ENCODE data around the gene CSRP2. TPM values are rescaled to one million over a fixed set of nuclear protein-coding genes. Genes with fewer than 3 reads are reported as not detected.

Gene CSRP2
- total RNA-seq, 6 experiments from 2014 or later: 13.4 to 35.1 (median 22.4) TPM

GRCh38 chr12:76921891-76922664 lies 43.3 kb upstream of the CSRP2 start:
- no peak for TF ChIP-seq POLR2A (IDR thresholded peaks at IDR 0.05)
- TF ChIP-seq, protein P1, sequence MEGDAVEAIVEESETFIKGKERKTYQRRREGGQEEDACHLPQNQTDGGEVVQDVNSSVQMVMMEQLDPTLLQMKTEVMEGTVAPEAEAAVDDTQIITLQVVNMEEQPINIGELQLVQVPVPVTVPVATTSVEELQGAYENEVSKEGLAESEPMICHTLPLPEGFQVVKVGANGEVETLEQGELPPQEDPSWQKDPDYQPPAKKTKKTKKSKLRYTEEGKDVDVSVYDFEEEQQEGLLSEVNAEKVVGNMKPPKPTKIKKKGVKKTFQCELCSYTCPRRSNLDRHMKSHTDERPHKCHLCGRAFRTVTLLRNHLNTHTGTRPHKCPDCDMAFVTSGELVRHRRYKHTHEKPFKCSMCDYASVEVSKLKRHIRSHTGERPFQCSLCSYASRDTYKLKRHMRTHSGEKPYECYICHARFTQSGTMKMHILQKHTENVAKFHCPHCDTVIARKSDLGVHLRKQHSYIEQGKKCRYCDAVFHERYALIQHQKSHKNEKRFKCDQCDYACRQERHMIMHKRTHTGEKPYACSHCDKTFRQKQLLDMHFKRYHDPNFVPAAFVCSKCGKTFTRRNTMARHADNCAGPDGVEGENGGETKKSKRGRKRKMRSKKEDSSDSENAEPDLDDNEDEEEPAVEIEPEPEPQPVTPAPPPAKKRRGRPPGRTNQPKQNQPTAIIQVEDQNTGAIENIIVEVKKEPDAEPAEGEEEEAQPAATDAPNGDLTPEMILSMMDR (IDR thresholded peaks at IDR 0.05): no peak
- Histone ChIP-seq H3K36me3 (no peaks in the 10 kb centered on the region), H3K4me1 (peaks cover 0 to 10% (median 0%) of the 10 kb centered on the region in 4 donors), H3K27me3 (no peaks in the 10 kb centered on the region), H3K4me3 (no peak overlapping the region), H3K27ac (no peak overlapping the region), H3K9me3 (no peaks in the 10 kb centered on the region)
- 71% methylated on average over 6 of the region's 6 CpGs for WGBS (ENCODE audit: insufficient coverage, low coverage, low lambda C conversion rate, missing lambda C conversion rate)
- DNase-seq (no peak), ATAC-seq (no peak)
- intact Hi-C loops (cut with DNase I): no loop called here

GRCh38 chr12:76921100-76921471 lies 42.3 kb upstream of the CSRP2 start:
- Histone ChIP-seq H3K4me3 (no peak overlapping the region), H3K27me3 (no peaks in the 10 kb centered on the region), H3K9me3 (no peaks in the 10 kb centered on the region), H3K27ac (no peak overlapping the region), H3K36me3 (no peaks in the 10 kb centered on the region), H3K4me1 (peaks cover 0 to 14% (median 0%) of the 10 kb centered on the region in 4 donors)
- intact Hi-C loops (cut with DNase I): no loop called here
- no peak for DNase-seq
- no peak for TF ChIP-seq POLR2A (IDR thresholded peaks at IDR 0.05)
- TF ChIP-seq, protein P1 (IDR thresholded peaks at IDR 0.05): no peak
- ATAC-seq: no peak
- 87% methylated on average over 2 of the region's 2 CpGs for WGBS (ENCODE audit: insufficient coverage, low coverage, low lambda C conversion rate, missing lambda C conversion rate)

GRCh38 chr12:76920172-76921099 lies 41.6 kb upstream of the CSRP2 start:
- WGBS (ENCODE audit: insufficient coverage, low coverage, low lambda C conversion rate, missing lambda C conversion rate): 73% methylated on average over 9 of the region's 9 CpGs
- no peak for ATAC-seq
- no peak overlapping the region for H3K4me3 ChIP-seq
- TF ChIP-seq, protein P1 (IDR thresholded peaks at IDR 0.05): no peak
- TF ChIP-seq POLR2A (IDR thresholded peaks at IDR 0.05): no peak
- no peaks in the 10 kb centered on the region for H3K9me3 ChIP-seq
- H3K4me1 ChIP-seq: peaks cover 0 to 21% (median 0%) of the 10 kb centered on the region in 4 donors
- no peak for DNase-seq
- no peaks in the 10 kb centered on the region for H3K36me3 ChIP-seq
- no peaks in the 10 kb centered on the region for H3K27me3 ChIP-seq
- intact Hi-C loops (cut with DNase I): no loop called here
- no peak overlapping the region for H3K27ac ChIP-seq

- Histone ChIP-seq H3K4me3 (no peak overlapping the region), H3K36me3 (no peaks in the 10 kb centered on the region), H3K27me3 (no peaks in the 10 kb centered on the region), H3K27ac (no peak overlapping the region), H3K4me1 (peaks cover 0 to 29% (median 2%) of the 10 kb centered on the region in 4 donors), H3K9me3 (no peaks in the 10 kb centered on the region)
- no peak for TF ChIP-seq POLR2A (IDR thresholded peaks at IDR 0.05)
- TF ChIP-seq, protein P1 (IDR thresholded peaks at IDR 0.05): no peak
- intact Hi-C loops (cut with DNase I): no loop called here
- DNase-seq (no peak), ATAC-seq (peak; percentile 68 to 82 (median 73))
- whole genome bisulfite sequencing (ENCODE audit: insufficient coverage, low coverage, low lambda C conversion rate, missing lambda C conversion rate): 43% methylated on average over 4 of the region's 9 CpGs
Observed at GRCh38 chr12:76919383-76920171, 40.8 kb upstream of the CSRP2 start.

Data from right lobe of liver (tissue), 6 donors.